ENCODE measurements around the gene AFF1.

DNA sequence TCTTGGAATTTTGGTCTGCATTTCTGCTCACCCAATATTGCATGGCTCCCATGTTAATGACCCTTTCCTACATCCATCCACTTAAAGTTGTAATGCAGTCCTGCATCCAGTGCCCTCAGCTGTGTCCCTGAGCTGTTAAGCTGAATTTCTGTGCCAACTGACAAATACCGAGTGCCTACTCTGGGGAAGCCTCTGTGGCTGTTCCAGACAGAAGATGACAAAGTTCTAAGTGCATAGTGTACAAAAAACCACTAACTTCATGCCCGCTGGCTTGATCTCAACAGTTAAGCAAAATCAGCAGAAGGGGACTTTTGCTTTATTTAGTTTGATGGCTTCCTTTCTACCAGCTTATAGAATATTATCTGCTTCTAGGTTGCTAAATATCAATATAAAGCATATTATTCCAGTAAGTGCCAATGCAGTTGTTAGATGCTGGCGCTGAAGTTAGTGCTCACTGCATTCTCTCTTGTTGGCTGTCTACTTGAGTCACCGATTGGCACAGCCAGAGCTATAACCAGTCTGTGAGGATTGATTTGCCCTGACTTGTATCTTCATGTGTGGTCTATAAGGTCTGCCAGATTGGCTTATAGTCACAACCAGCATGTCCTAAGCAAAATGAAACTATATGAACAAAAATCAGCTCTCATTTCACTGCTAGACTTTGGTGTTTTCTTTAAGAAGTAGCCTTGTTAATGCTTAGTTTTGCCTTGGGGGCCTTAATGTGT lies 186.7 kb downstream of the AFF1 start:
- TF ChIP-seq, protein P1, sequence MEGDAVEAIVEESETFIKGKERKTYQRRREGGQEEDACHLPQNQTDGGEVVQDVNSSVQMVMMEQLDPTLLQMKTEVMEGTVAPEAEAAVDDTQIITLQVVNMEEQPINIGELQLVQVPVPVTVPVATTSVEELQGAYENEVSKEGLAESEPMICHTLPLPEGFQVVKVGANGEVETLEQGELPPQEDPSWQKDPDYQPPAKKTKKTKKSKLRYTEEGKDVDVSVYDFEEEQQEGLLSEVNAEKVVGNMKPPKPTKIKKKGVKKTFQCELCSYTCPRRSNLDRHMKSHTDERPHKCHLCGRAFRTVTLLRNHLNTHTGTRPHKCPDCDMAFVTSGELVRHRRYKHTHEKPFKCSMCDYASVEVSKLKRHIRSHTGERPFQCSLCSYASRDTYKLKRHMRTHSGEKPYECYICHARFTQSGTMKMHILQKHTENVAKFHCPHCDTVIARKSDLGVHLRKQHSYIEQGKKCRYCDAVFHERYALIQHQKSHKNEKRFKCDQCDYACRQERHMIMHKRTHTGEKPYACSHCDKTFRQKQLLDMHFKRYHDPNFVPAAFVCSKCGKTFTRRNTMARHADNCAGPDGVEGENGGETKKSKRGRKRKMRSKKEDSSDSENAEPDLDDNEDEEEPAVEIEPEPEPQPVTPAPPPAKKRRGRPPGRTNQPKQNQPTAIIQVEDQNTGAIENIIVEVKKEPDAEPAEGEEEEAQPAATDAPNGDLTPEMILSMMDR (IDR thresholded peaks at IDR 0.05) = no peak
- TF ChIP-seq POLR2A (IDR thresholded peaks at IDR 0.05) = no peak
